CD14-positive monocyte (primary cell): ENCODE measurements around the gene NEK2. TPM values are rescaled to one million over a fixed set of nuclear protein-coding genes. Genes with fewer than 3 reads are reported as not detected.

ENCODE experiments used
- DNase-seq, 3 donors: peaks; one replicate each; pipeline ENCODE4 v3.0.0-alpha.2; 2011 to 2022
- H2AFZ ChIP-seq: 2 replicates; pipeline ENCODE4 v1.6.0; 2012; ENCODE audit warnings: mild to moderate bottlenecking, low read depth, low read length, inconsistent platforms; ENCODE audit not compliant: insufficient read depth, poor library complexity, severe bottlenecking
- H3K27ac ChIP-seq, 2 donors: 1 replicate in 1 of 2; 2 replicates in 1 of 2; pipeline ENCODE4 v1.5.1; 2012 to 2013; ENCODE audit warnings: low read length in 2 of 2, control low read depth in 1 of 2, inconsistent platforms in 1 of 2, low read depth in 1 of 2, mild to moderate bottlenecking in 1 of 2
- H3K27me3 ChIP-seq, 2 donors: one replicate each; pipeline versions ENCODE4 v1.6.0 to v1.6.1; 2011 to 2013; ENCODE audit warnings: low read length in 2 of 2; ENCODE audit not compliant: control insufficient read depth in 2 of 2, insufficient read depth in 2 of 2
- H3K36me3 ChIP-seq, 2 donors: replicated peaks in 1 of 2; 1 replicate in 1 of 2; 2 replicates in 1 of 2; pipeline versions ENCODE4 v1.5.1 to v1.6.1; 2012 to 2013; ENCODE audit warnings: low read length in 2 of 2, control low read depth in 1 of 2, inconsistent platforms in 1 of 2, mild to moderate bottlenecking in 1 of 2; ENCODE audit not compliant: insufficient read depth in 2 of 2, control insufficient read depth in 1 of 2
- H3K4me1 ChIP-seq, 2 donors: 1 replicate in 1 of 2; 2 replicates in 1 of 2; pipeline versions ENCODE4 v1.5.1 to v1.6.1; 2012 to 2013; ENCODE audit warnings: low read length in 2 of 2, control low read depth in 1 of 2, inconsistent platforms in 1 of 2, mild to moderate bottlenecking in 1 of 2, moderate library complexity in 1 of 2; ENCODE audit not compliant: insufficient read depth in 2 of 2, control insufficient read depth in 1 of 2
- H3K4me2 ChIP-seq: replicated peaks from 2 replicates; pipeline ENCODE3; 2012; ENCODE audit warnings: low read length, moderate library complexity, mild to moderate bottlenecking; ENCODE audit not compliant: poor library complexity, severe bottlenecking; ENCODE audit errors: extremely low read depth
- H3K4me3 ChIP-seq, 3 experiments: fragments of 200-600 bp in 1 of 3; sonication (generic) in 1 of 3; replicated peaks in 1 of 3; 1 replicate in 2 of 3; 2 replicates in 1 of 3; pipeline ENCODE4 v1.5.1; 2011 to 2013; ENCODE audit warnings: low read length in 3 of 3, mild to moderate bottlenecking in 3 of 3, control low read depth in 2 of 3, low read depth in 2 of 3, inconsistent platforms in 1 of 3, moderate library complexity in 1 of 3
- H3K79me2 ChIP-seq: 2 replicates; pipeline ENCODE4 v1.6.0; 2012; ENCODE audit warnings: mild to moderate bottlenecking, control low read depth, inconsistent platforms, low read length, moderate library complexity; ENCODE audit not compliant: insufficient read depth
- H3K9ac ChIP-seq: 2 replicates; pipeline ENCODE4 v1.6.0; 2017; ENCODE audit warnings: low read length, mild to moderate bottlenecking; ENCODE audit not compliant: insufficient read depth, poor library complexity, severe bottlenecking
- H3K9me3 ChIP-seq, 2 donors: replicated peaks in 1 of 2; 1 replicate in 1 of 2; 2 replicates in 1 of 2; pipeline versions ENCODE4 v1.5.1 to v1.6.1; 2012 to 2013; ENCODE audit warnings: low read length in 2 of 2, control low read depth in 1 of 2; ENCODE audit not compliant: control insufficient read depth in 1 of 2, insufficient read depth in 1 of 2
- H4K20me1 ChIP-seq: 2 replicates; pipeline ENCODE4 v1.6.0; 2012; ENCODE audit warnings: mild to moderate bottlenecking, low read length, control low read depth, moderate library complexity; ENCODE audit not compliant: insufficient read depth
- H3K27ac Mint-ChIP-seq, 7 donors: one replicate each; pipeline ENCODE4 v1.8.0; 2020; ENCODE audit warnings: mild to moderate bottlenecking in 7 of 7, mixed read lengths in 7 of 7, moderate library complexity in 6 of 7, inconsistent platforms in 2 of 7
- H3K27me3 Mint-ChIP-seq, 3 donors: one replicate each; pipeline ENCODE4 v1.8.0; 2021 to 2022; ENCODE audit warnings: low read depth in 3 of 3, mild to moderate bottlenecking in 3 of 3, mixed read lengths in 3 of 3, moderate library complexity in 3 of 3, inconsistent platforms in 1 of 3
- H3K36me3 Mint-ChIP-seq, 2 donors: one replicate each; pipeline ENCODE4 v1.8.0; 2020; ENCODE audit warnings: mixed read lengths in 2 of 2, inconsistent platforms in 1 of 2, mild to moderate bottlenecking in 1 of 2
- H3K4me1 Mint-ChIP-seq: one replicate; pipeline ENCODE4 v1.8.0; 2020; ENCODE audit warnings: mild to moderate bottlenecking, mixed read lengths
- H3K4me3 Mint-ChIP-seq, 2 donors: one replicate each; pipeline ENCODE4 v1.8.0; 2020; ENCODE audit warnings: mild to moderate bottlenecking in 2 of 2, mixed read lengths in 2 of 2, moderate library complexity in 1 of 2
- H3K9me3 Mint-ChIP-seq, 7 donors: one replicate each; pipeline ENCODE4 v1.8.0; 2020 to 2022; ENCODE audit warnings: mixed read lengths in 7 of 7, mild to moderate bottlenecking in 6 of 7, moderate library complexity in 6 of 7, inconsistent platforms in 2 of 7
- CTCF ChIP-seq: fragments of 200-600 bp; IDR thresholded peaks from one replicate; pipeline ENCODE4 v1.8.0; 2022; ENCODE audit warnings: antibody characterized with exemption, mild to moderate bottlenecking
- WGBS: methylation state at CpG from one replicate; pipeline ENCODE4 v1.1.5; 2013; ENCODE audit warnings: missing lambda C conversion rate; ENCODE audit not compliant: insufficient coverage; 5-methylcytosine and 5-hydroxymethylcytosine counted together
- intact Hi-C, 2 donors: fragments of 100-400 bp; cut with micrococcal nuclease; formaldehyde crosslinking; loops; one replicate each; pipeline versions ENCODE4 v1.15.0 to v1.15.1; 2023
- polyA plus RNA-seq, 3 donors: library from polyadenylated mRNA; depleted of rRNA in 1 of 3; unstranded in 2 of 3; stranded (reverse) in 1 of 3; fragments of 300-500 nt in 2 of 3; fragments of >200 nt in 1 of 3; fragmentation: Illumina TruSeq in 2 of 3; gene quantifications; 1 replicate in 2 of 3; 2 replicates in 1 of 3; pipeline ENCODE4 v1.2.3, GENCODE V29; 2012 to 2021

NEK2 gene
- polyA plus RNA-seq, 3 donors, result not detected

GRCh38 chr1:211713231-211713630 lies 37.8 kb upstream of the NEK2 start:
- Histone ChIP-seq H3K9ac (no peak overlapping the region), H3K4me3 (no peak overlapping the region), H4K20me1 (no peaks in the 10 kb centered on the region), H3K4me2 (no peak overlapping the region), H3K9me3 (no peaks in the 10 kb centered on the region), H3K79me2 (no peaks in the 10 kb centered on the region), H3K27me3 (no peaks in the 10 kb centered on the region), H3K27ac (no peak overlapping the region), H3K4me1 (peaks cover 8 to 10% of the 10 kb centered on the region in 2 donors), H2AFZ (no peak overlapping the region), H3K36me3 (no peaks in the 10 kb centered on the region)
- Mint-ChIP-seq H3K27ac (no peak overlapping the region), H3K4me3 (no peak overlapping the region), H3K9me3 (peaks cover 0 to 6% (median 4%) of the 10 kb centered on the region in 7 donors), H3K36me3 (no peaks in the 10 kb centered on the region), H3K4me1 (peaks cover 10% of the 10 kb centered on the region), H3K27me3 (no peaks in the 10 kb centered on the region)
- TF ChIP-seq CTCF, result no peak
- WGBS, result 93% methylated on average over 4 of the region's 10 CpGs
- no peak for DNase-seq
- intact Hi-C loops, result no loop called here

GRCh38 chr1:211711315-211711705 lies 35.9 kb upstream of the NEK2 start:
- no peaks in the 10 kb centered on the region for H4K20me1 ChIP-seq
- intact Hi-C loops, result no loop called here
- H3K4me3 Mint-ChIP-seq, result no peak overlapping the region
- TF ChIP-seq CTCF, result no peak
- WGBS, result 97% methylated on average over 3 of the region's 4 CpGs
- H3K9me3 ChIP-seq, result no peaks in the 10 kb centered on the region
- H3K4me1 Mint-ChIP-seq, result peaks cover 10% of the 10 kb centered on the region
- H3K36me3 ChIP-seq, result no peaks in the 10 kb centered on the region
- H3K79me2 ChIP-seq, result no peaks in the 10 kb centered on the region
- H2AFZ ChIP-seq, result no peak overlapping the region
- no peak for DNase-seq
- H3K27me3 Mint-ChIP-seq, result peaks cover 0 to 2% (median 0%) of the 10 kb centered on the region in 3 donors
- H3K9ac ChIP-seq, result no peak overlapping the region
- peak overlapping the region in 1 of 2 donors; percentile 9 for H3K27ac ChIP-seq
- peaks cover 0 to 4% (median 0%) of the 10 kb centered on the region in 7 donors for H3K9me3 Mint-ChIP-seq
- H3K4me3 ChIP-seq, result no peak overlapping the region
- H3K36me3 Mint-ChIP-seq, result no peaks in the 10 kb centered on the region
- peaks cover 8 to 10% of the 10 kb centered on the region in 2 donors for H3K4me1 ChIP-seq
- H3K27me3 ChIP-seq, result no peaks in the 10 kb centered on the region
- H3K27ac Mint-ChIP-seq, result peak overlapping the region in 4 of 7 donors; percentile 53 to 83 (median 66)
- H3K4me2 ChIP-seq, result no peak overlapping the region
